ENCODE measurements around the gene USP9Y. TPM values are rescaled to one million over a fixed set of nuclear protein-coding genes. Genes with fewer than 3 reads are reported as not detected.

USP9Y gene
- total RNA-seq, 2 experiments from 2014 or later, result 12.4 to 15.6 TPM

DNA sequence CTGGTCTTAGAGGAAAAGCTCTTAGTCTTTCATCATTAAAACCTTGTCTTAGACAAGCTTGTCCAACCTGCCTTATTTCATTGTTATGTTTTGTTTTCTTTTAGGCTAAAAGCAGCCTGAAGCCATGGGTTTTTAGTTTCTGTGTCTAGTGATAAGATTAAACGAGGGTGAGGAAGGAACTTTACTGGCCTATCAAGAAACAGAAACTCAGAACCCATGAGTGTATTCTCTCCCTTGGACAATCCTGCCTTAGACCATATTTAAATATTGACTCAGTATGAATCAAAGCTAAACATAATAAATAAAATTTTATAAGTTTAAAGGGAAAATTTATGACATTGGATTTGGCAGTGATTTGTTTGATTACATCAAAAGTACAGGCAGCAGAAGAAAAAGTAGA, 122.4 kb downstream of the USP9Y start:
- Histone ChIP-seq H3K9me2 (ENCODE audit: insufficient read depth, low read length) (no peaks in the 10 kb centered on the region), H3K36me3 (ENCODE audit: insufficient read depth, low read length) (no peaks in the 10 kb centered on the region; the same call in 1 of the 2 replicates), H4K20me1 (ENCODE audit: insufficient read depth, low read length) (no peaks in the 10 kb centered on the region), H3K4me3 (ENCODE audit: low read depth, low read length, poor library complexity, severe bottlenecking) (no peak overlapping the region), H3K4me2 (ENCODE audit: low read length) (no peak overlapping the region), H3K4me1 (ENCODE audit: insufficient read depth, low read length, poor library complexity, severe bottlenecking) (no peaks in the 10 kb centered on the region), H3K9me3 (ENCODE audit: low read length) (no peaks in the 10 kb centered on the region), H3K79me2 (ENCODE audit: insufficient read depth, low read depth, low read length) (no peaks in the 10 kb centered on the region), H3K27ac (ENCODE audit: low read depth, low read length, poor library complexity, severe bottlenecking) (no peak overlapping the region), H2AFZ (ENCODE audit: low read length) (no peak overlapping the region)
- no peak for TF ChIP-seq EZH2phosphoT487 (IDR thresholded peaks at IDR 0.05; ENCODE audit: borderline replicate concordance, low read depth, low read length)
- no TSS peak for BruUV-seq (replicated peaks)
- intact Hi-C loops (cut with micrococcal nuclease; ENCODE audit: unreplicated experiment), result no loop called here
- DNase-seq (ENCODE audit: low spot score), result no peak
- POLR2A ChIA-PET, result no interaction called here
- CTCF ChIA-PET (ENCODE audit: unreplicated experiment), result no interaction called here

DNA sequence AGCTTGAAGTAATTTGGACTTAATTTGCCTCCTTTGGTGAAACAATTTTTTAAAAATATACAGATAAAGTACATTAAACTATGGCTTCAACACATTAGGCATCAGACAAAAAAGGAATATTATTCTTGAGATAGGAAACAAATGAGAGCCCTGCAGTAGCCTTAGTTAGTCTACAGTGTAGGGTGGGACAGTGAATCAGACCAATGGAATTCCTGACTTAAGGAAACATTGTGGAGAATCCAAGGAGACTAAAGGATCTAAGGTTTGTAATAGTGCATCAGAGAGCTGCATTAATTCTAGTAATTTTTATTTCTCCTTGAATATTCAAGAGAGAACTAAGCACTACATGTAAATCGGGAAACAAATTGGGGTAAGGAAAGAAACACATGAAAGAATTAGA, 125.8 kb downstream of the USP9Y start:
- Histone ChIP-seq H3K36me3 (ENCODE audit: insufficient read depth, low read length) (no peaks in the 10 kb centered on the region; the same call in 1 of the 2 replicates), H3K9me3 (ENCODE audit: low read length) (no peaks in the 10 kb centered on the region), H3K79me2 (ENCODE audit: insufficient read depth, low read depth, low read length) (no peaks in the 10 kb centered on the region), H3K9me2 (ENCODE audit: insufficient read depth, low read length) (no peaks in the 10 kb centered on the region), H3K4me3 (ENCODE audit: low read depth, low read length, poor library complexity, severe bottlenecking) (no peak overlapping the region), H3K4me1 (ENCODE audit: insufficient read depth, low read length, poor library complexity, severe bottlenecking) (no peaks in the 10 kb centered on the region), H3K4me2 (ENCODE audit: low read length) (no peak overlapping the region), H4K20me1 (ENCODE audit: insufficient read depth, low read length) (no peaks in the 10 kb centered on the region), H3K27ac (ENCODE audit: low read depth, low read length, poor library complexity, severe bottlenecking) (no peak overlapping the region), H2AFZ (ENCODE audit: low read length) (no peak overlapping the region)
- no TSS peak for BruUV-seq (replicated peaks)
- CTCF ChIA-PET (ENCODE audit: unreplicated experiment), result no interaction called here
- TF ChIP-seq, protein P1, sequence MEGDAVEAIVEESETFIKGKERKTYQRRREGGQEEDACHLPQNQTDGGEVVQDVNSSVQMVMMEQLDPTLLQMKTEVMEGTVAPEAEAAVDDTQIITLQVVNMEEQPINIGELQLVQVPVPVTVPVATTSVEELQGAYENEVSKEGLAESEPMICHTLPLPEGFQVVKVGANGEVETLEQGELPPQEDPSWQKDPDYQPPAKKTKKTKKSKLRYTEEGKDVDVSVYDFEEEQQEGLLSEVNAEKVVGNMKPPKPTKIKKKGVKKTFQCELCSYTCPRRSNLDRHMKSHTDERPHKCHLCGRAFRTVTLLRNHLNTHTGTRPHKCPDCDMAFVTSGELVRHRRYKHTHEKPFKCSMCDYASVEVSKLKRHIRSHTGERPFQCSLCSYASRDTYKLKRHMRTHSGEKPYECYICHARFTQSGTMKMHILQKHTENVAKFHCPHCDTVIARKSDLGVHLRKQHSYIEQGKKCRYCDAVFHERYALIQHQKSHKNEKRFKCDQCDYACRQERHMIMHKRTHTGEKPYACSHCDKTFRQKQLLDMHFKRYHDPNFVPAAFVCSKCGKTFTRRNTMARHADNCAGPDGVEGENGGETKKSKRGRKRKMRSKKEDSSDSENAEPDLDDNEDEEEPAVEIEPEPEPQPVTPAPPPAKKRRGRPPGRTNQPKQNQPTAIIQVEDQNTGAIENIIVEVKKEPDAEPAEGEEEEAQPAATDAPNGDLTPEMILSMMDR (conservative IDR thresholded peaks at IDR 0.05; ENCODE audit: low read length), result no peak
- no peak for TF ChIP-seq EZH2phosphoT487 (IDR thresholded peaks at IDR 0.05; ENCODE audit: borderline replicate concordance, low read depth, low read length)
- no peak for DNase-seq (ENCODE audit: low spot score)
- POLR2A ChIA-PET, result interaction anchor here (0.6 to 0.8 kb wide), 2 partner anchors 108 to 382 kb away, joined by 3 to 4 read pairs; no protein-coding TSS in a partner anchor
- intact Hi-C loops (cut with micrococcal nuclease; ENCODE audit: unreplicated experiment), result no loop called here

DNA sequence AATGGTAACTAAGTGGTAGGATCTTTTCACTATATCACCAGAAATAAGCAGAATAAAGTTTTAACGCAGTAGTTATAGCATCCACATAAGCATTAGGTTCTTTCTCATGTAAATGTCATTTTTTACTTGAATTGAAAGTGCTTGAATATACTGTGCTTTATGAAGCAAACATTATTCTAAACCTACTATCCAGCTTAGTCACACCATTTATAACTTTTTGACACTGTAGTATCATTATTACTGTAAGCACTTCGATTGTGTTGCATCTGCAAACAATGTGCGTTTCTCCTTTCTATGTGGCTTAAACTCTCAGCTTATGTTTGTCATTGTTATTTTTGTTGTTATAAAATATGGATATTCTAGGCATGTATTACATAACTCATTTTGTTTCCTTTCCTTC, 132.3 kb downstream of the USP9Y start:
- H3K4me2 ChIP-seq (ENCODE audit: low read length), result no peak overlapping the region
- H3K4me1 ChIP-seq (ENCODE audit: insufficient read depth, low read length, poor library complexity, severe bottlenecking), result no peaks in the 10 kb centered on the region
- H3K79me2 ChIP-seq (ENCODE audit: insufficient read depth, low read depth, low read length), result no peaks in the 10 kb centered on the region
- no peak overlapping the region for H3K4me3 ChIP-seq (ENCODE audit: low read depth, low read length, poor library complexity, severe bottlenecking)
- no TSS peak for BruUV-seq (replicated peaks)
- H4K20me1 ChIP-seq (ENCODE audit: insufficient read depth, low read length), result no peaks in the 10 kb centered on the region
- ChIA-PET CTCF (ENCODE audit: unreplicated experiment) (no interaction called here), POLR2A (interaction anchor here (0.6 to 0.7 kb wide), 2 partner anchors 51 to 232 kb away, joined by 3 read pairs; no protein-coding TSS in a partner anchor)
- no peak overlapping the region for H3K27ac ChIP-seq (ENCODE audit: low read depth, low read length, poor library complexity, severe bottlenecking)
- H2AFZ ChIP-seq (ENCODE audit: low read length), result no peak overlapping the region
- no peaks in the 10 kb centered on the region for H3K9me2 ChIP-seq (ENCODE audit: insufficient read depth, low read length)
- H3K36me3 ChIP-seq (ENCODE audit: insufficient read depth, low read length), result no peaks in the 10 kb centered on the region
- TF ChIP-seq, protein P1 (conservative IDR thresholded peaks at IDR 0.05; ENCODE audit: low read length), result no peak
- no peak for TF ChIP-seq EZH2phosphoT487 (IDR thresholded peaks at IDR 0.05; ENCODE audit: borderline replicate concordance, low read depth, low read length)
- H3K9me3 ChIP-seq (ENCODE audit: low read length), result no peaks in the 10 kb centered on the region
- intact Hi-C loops (cut with micrococcal nuclease; ENCODE audit: unreplicated experiment), result no loop called here
- DNase-seq (ENCODE audit: low spot score), result no peak

Measured in OCI-LY7 (cell line).